MCF 10A (cell line): Measurements from ENCODE around the gene ZIC2. TPM values are rescaled to one million over a fixed set of nuclear protein-coding genes. Genes with fewer than 3 reads are reported as not detected.

Experiments
- BruUV-seq: library from RNA; stranded (reverse); fragments of 400-500 nt; replicated peaks from 2 replicates; lab custom pipeline; 2021; lab: Mats Ljungman, UMichigan
- CTCF ChIA-PET: fragments of 300-600 bp; sonication (Branson Sonifier 250); formaldehyde crosslinking; extraction: SDS; loops from one replicate; lab custom pipeline; 2021; ENCODE audit warnings: antibody characterized with exemption, inconsistent platforms; lab: Yijun Ruan, JAX
- POLR2A ChIA-PET: fragments of 300-600, 350-650 bp; sonication (Branson Sonifier 250); formaldehyde crosslinking; extraction: SDS; loops from one replicate; lab custom pipeline; 2020; ENCODE audit warnings: antibody characterized with exemption, inconsistent platforms; lab: Yijun Ruan, JAX
- DNase-seq: peaks from one replicate; pipeline ENCODE4 v3.0.0-alpha.2; 2018; ENCODE audit not compliant: unreplicated experiment
- H3K27ac Mint-ChIP-seq: one replicate; pipeline ENCODE4 v1.8.0; 2022; ENCODE audit warnings: mild to moderate bottlenecking, low read depth, mixed read lengths; ENCODE audit not compliant: unreplicated experiment
- H3K27me3 Mint-ChIP-seq: one replicate; pipeline ENCODE4 v1.8.0; 2022; ENCODE audit warnings: mixed read lengths; ENCODE audit not compliant: insufficient read depth, unreplicated experiment
- H3K36me3 Mint-ChIP-seq: one replicate; pipeline ENCODE4 v1.8.0; 2022; ENCODE audit warnings: mild to moderate bottlenecking, moderate library complexity, mixed read lengths; ENCODE audit not compliant: insufficient read depth, unreplicated experiment
- H3K4me1 Mint-ChIP-seq: one replicate; pipeline ENCODE4 v1.8.0; 2022; ENCODE audit warnings: mixed read lengths; ENCODE audit not compliant: insufficient read depth, unreplicated experiment
- H3K4me3 Mint-ChIP-seq: one replicate; pipeline ENCODE4 v1.8.0; 2022; ENCODE audit warnings: mild to moderate bottlenecking, moderate library complexity, mixed read lengths; ENCODE audit not compliant: unreplicated experiment
- H3K9me3 Mint-ChIP-seq: one replicate; pipeline ENCODE4 v1.8.0; 2022; ENCODE audit warnings: mixed read lengths; ENCODE audit not compliant: unreplicated experiment
- CTCF ChIP-seq: fragments of 200-600 bp; IDR thresholded peaks from one replicate; pipeline ENCODE4 v1.8.0; 2022; ENCODE audit warnings: antibody characterized with exemption, mild to moderate bottlenecking; ENCODE audit not compliant: unreplicated experiment
- intact Hi-C: fragments of 100-400 bp; cut with micrococcal nuclease; formaldehyde crosslinking; loops from 2 replicates; pipeline ENCODE4 v1.14.1; 2022
- total RNA-seq: library from RNA; stranded (reverse); gene quantifications from 2 replicates; pipeline ENCODE4 v1.2.3, GENCODE V29; 2022

ZIC2 gene
- total RNA-seq, 1 experiment from 2014 or later: 8.2 TPM

GRCh38 chr13:99984461-99985240 lies 3.1 kb downstream of the ZIC2 start:
- DNase-seq: no peak
- ChIA-PET CTCF (interaction anchor here (1.3 kb wide), 1 partner anchor 23 kb away, joined by 3 read pairs; no protein-coding TSS in a partner anchor), POLR2A (no interaction called here)
- no TSS peak for BruUV-seq
- H3K27ac Mint-ChIP-seq: no peak overlapping the region
- peaks cover 9% of the 10 kb centered on the region for H3K4me1 Mint-ChIP-seq
- peaks cover 9% of the 10 kb centered on the region for H3K36me3 Mint-ChIP-seq
- intact Hi-C loops: loop anchor here (5.0 kb wide), 1 partner anchor 533 kb away; no protein-coding TSS in a partner anchor
- H3K27me3 Mint-ChIP-seq: no peaks in the 10 kb centered on the region
- TF ChIP-seq CTCF: no peak
- H3K9me3 Mint-ChIP-seq: no peaks in the 10 kb centered on the region
- H3K4me3 Mint-ChIP-seq: peak overlapping the region; percentile 73

- peaks cover 9% of the 10 kb centered on the region for H3K36me3 Mint-ChIP-seq
- no peaks in the 10 kb centered on the region for H3K27me3 Mint-ChIP-seq
- intact Hi-C loops: no loop called here
- no peak overlapping the region for H3K4me3 Mint-ChIP-seq
- no peak for DNase-seq
- no peak for TF ChIP-seq CTCF
- H3K4me1 Mint-ChIP-seq: peaks cover 9% of the 10 kb centered on the region
- CTCF ChIA-PET: interaction anchor here (0.7 kb wide), 1 partner anchor 112 kb away, joined by 3 read pairs; no protein-coding TSS in a partner anchor
- BruUV-seq: no TSS peak
- no peak overlapping the region for H3K27ac Mint-ChIP-seq
- POLR2A ChIA-PET: no interaction called here
- H3K9me3 Mint-ChIP-seq: no peaks in the 10 kb centered on the region
These were observed 3.8 kb downstream of the ZIC2 start for GRCh38 chr13:99985241-99985874.

GRCh38 chr13:99985886-99986527 lies 4.4 kb downstream of the ZIC2 start:
- Mint-ChIP-seq H3K4me1 (peaks cover 9% of the 10 kb centered on the region), H3K4me3 (no peak overlapping the region), H3K27ac (no peak overlapping the region), H3K27me3 (no peaks in the 10 kb centered on the region), H3K36me3 (peaks cover 9% of the 10 kb centered on the region), H3K9me3 (no peaks in the 10 kb centered on the region)
- intact Hi-C loops: no loop called here
- BruUV-seq: TSS peak; percentile 16
- no peak for TF ChIP-seq CTCF
- ChIA-PET POLR2A (no interaction called here), CTCF (interaction anchor here (0.7 to 1.2 kb wide), 3 partner anchors 17 to 113 kb away, joined by 3 to 6 read pairs (median 3); no protein-coding TSS in a partner anchor)
- no peak for DNase-seq

GRCh38 chr13:99986741-99987140 lies 5.2 kb downstream of the ZIC2 start:
- TF ChIP-seq CTCF: no peak
- H3K27me3 Mint-ChIP-seq: no peaks in the 10 kb centered on the region
- intact Hi-C loops: no loop called here
- H3K4me3 Mint-ChIP-seq: no peak overlapping the region
- no TSS peak for BruUV-seq
- H3K27ac Mint-ChIP-seq: no peak overlapping the region
- no peaks in the 10 kb centered on the region for H3K9me3 Mint-ChIP-seq
- H3K4me1 Mint-ChIP-seq: peaks cover 9% of the 10 kb centered on the region
- POLR2A ChIA-PET: interaction anchor here (0.5 to 1.1 kb wide), 2 partner anchors 17 to 123 kb away, joined by 3 read pairs; no protein-coding TSS in a partner anchor
- peaks cover 9% of the 10 kb centered on the region for H3K36me3 Mint-ChIP-seq
- DNase-seq: no peak
- CTCF ChIA-PET: interaction anchor here (0.8 to 1.2 kb wide), 2 partner anchors 16 to 70 kb away, joined by 3 to 6 read pairs; no protein-coding TSS in a partner anchor
